Measurements from ENCODE around the gene GARIN6. TPM values are rescaled to one million over a fixed set of nuclear protein-coding genes. Genes with fewer than 3 reads are reported as not detected.

The GARIN6 gene
- polyA plus RNA-seq, 1 donor: not detected

DNA sequence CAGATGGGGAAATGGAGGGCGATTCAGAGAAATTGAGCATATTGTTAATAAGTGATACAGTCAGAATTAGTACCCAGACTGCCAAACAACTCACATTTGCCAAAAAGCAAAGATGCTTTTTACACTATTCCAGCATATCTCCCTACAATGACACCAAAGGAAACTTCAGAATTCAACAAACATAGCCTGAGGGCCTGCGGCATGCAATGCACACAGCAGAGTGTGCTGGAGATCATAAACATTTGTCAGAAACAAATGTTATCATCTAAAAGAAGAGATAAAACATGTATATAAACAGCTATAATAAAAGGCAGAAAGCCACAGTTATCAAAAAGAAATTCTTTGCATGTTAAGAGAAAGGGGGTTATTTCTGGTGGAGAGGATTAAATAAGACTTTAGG, 20.1 kb upstream of the GARIN6 start:
- no peak overlapping the region for H3K4me3 ChIP-seq (ENCODE audit: low read length)
- WGBS (ENCODE audit: insufficient coverage, low lambda C conversion rate): 17% methylated on average over 1 of the region's 2 CpGs
- no peak overlapping the region for H3K27ac ChIP-seq (ENCODE audit: low read length)
- H3K36me3 ChIP-seq (ENCODE audit: control insufficient read depth, insufficient read depth, low read length): no peaks in the 10 kb centered on the region
- no peak for DNase-seq
- H3K4me1 ChIP-seq (ENCODE audit: control insufficient read depth, insufficient read depth, low read length): no peaks in the 10 kb centered on the region
- no peaks in the 10 kb centered on the region for H3K9me3 ChIP-seq (ENCODE audit: control insufficient read depth, low read depth, low read length)
- no peaks in the 10 kb centered on the region for H3K27me3 ChIP-seq (ENCODE audit: control insufficient read depth, insufficient read depth, low read length)

DNA sequence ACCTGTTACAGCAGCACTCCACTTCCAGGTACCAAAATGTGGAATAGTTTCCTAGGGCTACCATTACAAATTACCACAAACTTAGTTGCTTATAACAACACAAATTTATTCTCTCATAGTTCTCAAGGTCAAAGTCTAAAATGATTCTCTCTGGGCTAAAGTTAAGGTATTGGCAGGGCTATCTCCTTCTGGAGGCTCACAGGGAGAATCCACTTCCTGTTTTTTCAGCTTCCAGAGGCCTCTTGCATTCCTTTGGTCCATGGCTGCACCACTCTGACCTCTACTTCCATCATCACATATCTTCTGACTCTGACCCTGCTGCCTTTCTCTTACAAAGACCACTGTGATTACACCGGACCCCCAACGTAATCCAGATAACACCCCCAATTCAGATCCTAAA, 2.9 kb upstream of the GARIN6 start:
- no peaks in the 10 kb centered on the region for H3K9me3 ChIP-seq (ENCODE audit: control insufficient read depth, low read depth, low read length)
- H3K27me3 ChIP-seq (ENCODE audit: control insufficient read depth, insufficient read depth, low read length): no peaks in the 10 kb centered on the region
- no peak for DNase-seq
- H3K36me3 ChIP-seq (ENCODE audit: control insufficient read depth, insufficient read depth, low read length): no peaks in the 10 kb centered on the region
- WGBS (ENCODE audit: insufficient coverage, low lambda C conversion rate): no CpG with 5 or more reads among the region's 2 CpGs
- H3K4me3 ChIP-seq (ENCODE audit: low read length): no peak overlapping the region
- H3K27ac ChIP-seq (ENCODE audit: low read length): no peak overlapping the region
- H3K4me1 ChIP-seq (ENCODE audit: control insufficient read depth, insufficient read depth, low read length): no peaks in the 10 kb centered on the region

DNA sequence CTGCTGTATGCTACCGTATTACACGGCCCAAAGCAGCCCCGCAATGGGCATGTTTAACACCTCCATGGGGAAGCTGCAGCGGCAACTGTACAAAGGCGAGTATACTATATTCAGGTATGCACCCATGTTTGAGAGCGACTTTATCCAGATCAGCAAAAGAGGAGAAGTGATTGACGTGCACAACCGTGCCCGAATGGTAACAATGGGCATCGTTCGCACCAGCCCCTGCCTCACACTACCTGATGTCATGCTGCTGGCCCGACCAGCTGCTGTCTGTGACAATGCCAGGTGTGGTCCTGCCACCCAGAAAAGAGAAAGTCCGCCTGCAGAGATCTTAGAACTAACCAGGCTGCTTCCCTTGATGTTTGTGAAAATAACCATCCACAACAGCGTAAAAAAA, 630 bp downstream of the GARIN6 start:
- H3K4me1 ChIP-seq (ENCODE audit: control insufficient read depth, insufficient read depth, low read length): no peaks in the 10 kb centered on the region
- no peaks in the 10 kb centered on the region for H3K27me3 ChIP-seq (ENCODE audit: control insufficient read depth, insufficient read depth, low read length)
- no peaks in the 10 kb centered on the region for H3K36me3 ChIP-seq (ENCODE audit: control insufficient read depth, insufficient read depth, low read length)
- no peak overlapping the region for H3K4me3 ChIP-seq (ENCODE audit: low read length)
- no CpG with 5 or more reads among the region's 14 CpGs for WGBS (ENCODE audit: insufficient coverage, low lambda C conversion rate)
- H3K27ac ChIP-seq (ENCODE audit: low read length): no peak overlapping the region
- no peak for DNase-seq
- H3K9me3 ChIP-seq (ENCODE audit: control insufficient read depth, low read depth, low read length): no peaks in the 10 kb centered on the region

DNA sequence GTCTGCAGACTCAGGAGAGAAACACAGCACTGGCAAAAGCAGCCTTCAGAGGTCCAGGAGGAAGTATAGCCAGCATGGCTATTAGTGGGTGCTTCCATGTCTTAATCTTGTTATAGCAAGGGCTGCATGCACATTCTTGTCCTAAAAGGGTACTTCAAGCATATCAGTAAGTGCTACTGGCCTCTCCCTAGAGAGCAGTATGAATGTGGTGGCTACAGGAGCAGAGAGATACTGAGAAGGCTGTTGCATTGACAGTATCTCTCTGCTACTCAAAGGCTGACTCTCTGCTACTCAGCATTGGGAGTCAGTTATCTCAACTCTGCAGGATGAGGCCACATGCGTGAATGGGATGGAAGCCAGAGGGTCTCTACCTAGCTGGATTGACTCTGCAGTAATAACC, 2.0 kb downstream of the GARIN6 start:
- DNase-seq: no peak
- H3K4me1 ChIP-seq (ENCODE audit: control insufficient read depth, insufficient read depth, low read length): no peaks in the 10 kb centered on the region

DNA sequence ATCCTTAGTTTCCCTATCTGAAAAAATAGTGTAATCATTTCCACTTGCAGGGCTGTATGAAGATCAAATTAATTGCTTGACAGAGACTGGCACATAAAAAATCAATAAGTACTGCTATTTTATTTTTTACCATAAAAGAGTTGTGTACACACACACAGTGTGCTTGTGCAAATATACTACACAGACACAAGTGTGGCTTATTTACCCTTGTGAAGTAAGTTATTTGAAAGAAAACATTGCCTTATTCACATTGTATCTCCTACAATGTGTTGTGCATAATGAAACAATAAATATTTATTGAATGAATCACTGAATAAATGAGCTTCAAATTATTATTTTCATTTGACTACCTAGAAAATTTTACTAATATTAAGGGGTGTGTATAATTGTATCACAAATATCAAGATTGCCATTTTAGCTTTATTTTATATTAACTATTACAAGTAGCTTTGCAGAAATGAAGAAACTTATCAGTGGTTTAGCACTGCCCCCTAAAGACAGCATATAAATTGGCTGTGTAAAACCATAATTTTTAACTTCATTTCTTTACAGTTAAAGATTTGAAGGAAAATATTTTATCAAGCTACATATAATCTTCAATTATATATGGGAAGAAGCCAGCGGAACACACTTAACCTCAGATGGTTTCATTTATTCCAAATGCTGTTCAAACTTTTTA, 11.3 kb downstream of the GARIN6 start:
- no peak for DNase-seq

More for the DNA sequence above, 2.0 kb downstream of the GARIN6 start:
- Histone ChIP-seq H3K9me3 (ENCODE audit: control insufficient read depth, low read depth, low read length) (no peaks in the 10 kb centered on the region), H3K27ac (ENCODE audit: low read length) (no peak overlapping the region), H3K4me3 (ENCODE audit: low read length) (no peak overlapping the region), H3K27me3 (ENCODE audit: control insufficient read depth, insufficient read depth, low read length) (no peaks in the 10 kb centered on the region), H3K36me3 (ENCODE audit: control insufficient read depth, insufficient read depth, low read length) (no peaks in the 10 kb centered on the region)
- WGBS (ENCODE audit: insufficient coverage, low lambda C conversion rate): no CpG with 5 or more reads among the region's 1 CpG

DNA sequence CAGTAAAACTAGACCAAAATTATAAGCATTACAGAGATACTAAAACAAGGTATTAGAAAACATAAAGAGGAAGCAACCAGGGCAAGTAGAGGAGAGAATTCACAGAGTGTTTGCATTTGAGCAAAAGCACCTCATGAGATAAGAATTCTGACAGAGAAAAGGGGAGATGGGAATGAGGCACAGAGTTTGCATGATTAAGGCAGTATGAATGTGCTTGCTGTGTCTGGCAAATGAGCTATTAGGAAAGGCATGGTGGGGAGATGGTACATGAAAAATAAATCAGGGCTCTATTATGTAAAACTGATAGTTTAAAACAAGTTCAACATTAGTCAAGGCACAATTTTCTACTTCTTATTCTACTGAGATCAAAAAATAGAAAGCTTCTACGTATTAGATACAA, 23.1 kb downstream of the GARIN6 start:
- Histone ChIP-seq H3K4me1 (ENCODE audit: control insufficient read depth, insufficient read depth, low read length) (no peaks in the 10 kb centered on the region), H3K4me3 (ENCODE audit: low read length) (no peak overlapping the region), H3K36me3 (ENCODE audit: control insufficient read depth, insufficient read depth, low read length) (no peaks in the 10 kb centered on the region), H3K27ac (ENCODE audit: low read length) (no peak overlapping the region), H3K27me3 (ENCODE audit: control insufficient read depth, insufficient read depth, low read length) (no peaks in the 10 kb centered on the region), H3K9me3 (ENCODE audit: control insufficient read depth, low read depth, low read length) (no peaks in the 10 kb centered on the region)
- 93% methylated on average over 1 of the region's 1 CpG for WGBS (ENCODE audit: insufficient coverage, low lambda C conversion rate)
- DNase-seq: no peak

More for the DNA sequence above, 11.3 kb downstream of the GARIN6 start:
- no peaks in the 10 kb centered on the region for H3K36me3 ChIP-seq (ENCODE audit: control insufficient read depth, insufficient read depth, low read length)
- H3K27ac ChIP-seq (ENCODE audit: low read length): no peak overlapping the region
- H3K4me3 ChIP-seq (ENCODE audit: low read length): no peak overlapping the region
- WGBS (ENCODE audit: insufficient coverage, low lambda C conversion rate): 100% methylated on average over 1 of the region's 1 CpG
- no peaks in the 10 kb centered on the region for H3K4me1 ChIP-seq (ENCODE audit: control insufficient read depth, insufficient read depth, low read length)
- H3K9me3 ChIP-seq (ENCODE audit: control insufficient read depth, low read depth, low read length): no peaks in the 10 kb centered on the region
- H3K27me3 ChIP-seq (ENCODE audit: control insufficient read depth, insufficient read depth, low read length): no peaks in the 10 kb centered on the region

DNA sequence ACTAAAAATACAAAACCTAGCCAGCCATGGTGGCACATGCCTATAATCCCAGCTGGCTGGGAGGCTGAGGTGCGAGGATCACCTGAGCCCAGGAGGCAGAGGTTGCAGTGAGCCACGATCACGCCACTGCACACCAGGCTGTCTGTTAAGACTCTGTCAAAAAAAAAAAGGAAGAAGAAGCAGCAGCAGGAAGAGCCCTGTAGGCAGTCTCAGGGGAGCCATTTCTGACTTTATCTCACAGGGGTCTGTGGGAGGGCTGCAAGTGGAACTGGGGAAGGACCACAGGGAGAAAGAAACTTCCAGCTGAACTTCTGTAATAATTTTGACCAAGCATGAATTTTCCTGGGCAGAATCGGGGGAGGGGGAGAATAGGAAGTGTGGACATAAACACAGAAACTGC, 32.7 kb downstream of the GARIN6 start:
- Histone ChIP-seq H3K4me3 (ENCODE audit: low read length) (no peak overlapping the region), H3K27me3 (ENCODE audit: control insufficient read depth, insufficient read depth, low read length) (no peaks in the 10 kb centered on the region), H3K27ac (ENCODE audit: low read length) (no peak overlapping the region), H3K9me3 (ENCODE audit: control insufficient read depth, low read depth, low read length) (no peaks in the 10 kb centered on the region), H3K36me3 (ENCODE audit: control insufficient read depth, insufficient read depth, low read length) (no peaks in the 10 kb centered on the region), H3K4me1 (ENCODE audit: control insufficient read depth, insufficient read depth, low read length) (no peaks in the 10 kb centered on the region)
- no peak for DNase-seq
- WGBS (ENCODE audit: insufficient coverage, low lambda C conversion rate): no CpG with 5 or more reads among the region's 4 CpGs

DNA sequence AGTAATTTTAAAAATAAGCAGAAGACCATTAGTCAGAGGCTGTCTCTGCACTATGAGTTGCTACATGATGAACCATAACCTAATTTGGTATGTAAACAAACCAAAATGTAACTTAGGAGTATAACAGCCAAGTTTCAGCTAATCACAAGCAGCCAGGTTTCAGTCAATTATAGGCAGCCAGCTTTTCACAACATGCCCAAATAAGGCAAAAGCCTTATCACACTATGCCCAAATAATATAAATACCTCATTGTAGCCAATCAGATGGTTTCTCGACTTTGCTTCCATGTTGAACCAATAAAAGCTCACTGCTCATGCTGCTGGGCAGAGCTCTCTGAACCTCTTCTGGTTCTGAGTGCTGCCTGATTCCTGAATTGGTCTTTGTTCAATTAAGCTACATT, 38.6 kb downstream of the GARIN6 start:
- whole genome bisulfite sequencing (ENCODE audit: insufficient coverage, low lambda C conversion rate): 100% methylated on average over 1 of the region's 1 CpG
- no peaks in the 10 kb centered on the region for H3K27me3 ChIP-seq (ENCODE audit: control insufficient read depth, insufficient read depth, low read length)

DNA sequence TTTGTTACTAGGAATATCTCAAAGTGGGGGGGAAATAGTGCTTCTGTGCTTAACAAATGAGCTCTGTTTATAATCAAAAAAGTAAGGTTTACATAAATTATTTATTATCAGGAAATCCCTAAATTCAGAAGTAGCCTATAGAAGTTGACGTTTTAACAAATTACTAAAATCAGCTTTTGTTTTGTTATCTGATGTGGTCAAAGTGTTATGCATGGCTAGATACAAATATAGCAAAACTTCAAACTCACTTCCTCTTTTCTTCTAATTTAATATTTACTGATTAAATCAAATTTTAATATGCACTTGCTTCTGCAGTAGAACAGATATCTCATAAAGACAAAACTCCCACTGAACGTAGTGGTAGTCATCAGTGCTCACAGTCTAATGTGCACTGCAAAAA, 47.5 kb downstream of the GARIN6 start:
- Histone ChIP-seq H3K27ac (ENCODE audit: low read length) (no peak overlapping the region), H3K4me3 (ENCODE audit: low read length) (no peak overlapping the region), H3K4me1 (ENCODE audit: control insufficient read depth, insufficient read depth, low read length) (no peaks in the 10 kb centered on the region), H3K27me3 (ENCODE audit: control insufficient read depth, insufficient read depth, low read length) (no peaks in the 10 kb centered on the region), H3K9me3 (ENCODE audit: control insufficient read depth, low read depth, low read length) (no peaks in the 10 kb centered on the region), H3K36me3 (ENCODE audit: control insufficient read depth, insufficient read depth, low read length) (no peaks in the 10 kb centered on the region)
- no peak for DNase-seq
- WGBS (ENCODE audit: insufficient coverage, low lambda C conversion rate): 68% methylated on average over 2 of the region's 2 CpGs

More for the DNA sequence above, 38.6 kb downstream of the GARIN6 start:
- no peak for DNase-seq
- H3K4me3 ChIP-seq (ENCODE audit: low read length): no peak overlapping the region
- H3K4me1 ChIP-seq (ENCODE audit: control insufficient read depth, insufficient read depth, low read length): no peaks in the 10 kb centered on the region
- no peaks in the 10 kb centered on the region for H3K9me3 ChIP-seq (ENCODE audit: control insufficient read depth, low read depth, low read length)
- no peaks in the 10 kb centered on the region for H3K36me3 ChIP-seq (ENCODE audit: control insufficient read depth, insufficient read depth, low read length)
- no peak overlapping the region for H3K27ac ChIP-seq (ENCODE audit: low read length)

Measured in large intestine (tissue), 3 donors.